GM12878 (cell line): ENCODE results near the gene GPR61. TPM values are rescaled to one million over a fixed set of nuclear protein-coding genes. Genes with fewer than 3 reads are reported as not detected.

Source experiments
- ATAC-seq: fragments of 200-7000 bp; cut with Tn5 transposase; 3 replicates; pipeline ENCODE4 v1.9.1; 2020; ENCODE audit warnings: mild to moderate bottlenecking, moderate library complexity
- BruUV-seq: library from RNA; stranded (reverse); fragments of 400-500 nt; replicated peaks from 2 replicates; lab custom pipeline; 2021; lab: Mats Ljungman, UMichigan
- CTCF ChIA-PET: fragments of 300-600 bp; sonication (Branson Sonifier 250); formaldehyde crosslinking; extraction: SDS; loops from one replicate; lab custom pipeline; 2021; ENCODE audit warnings: inconsistent platforms; lab: Yijun Ruan, JAX
- POLR2A ChIA-PET: fragments of 350-600 bp; formaldehyde crosslinking; extraction: SDS; loops from one replicate; lab custom pipeline; 2021; ENCODE audit warnings: inconsistent platforms; lab: Charles Lee
- RAD21 ChIA-PET: fragments of 300-600 bp; sonication (Branson Sonifier 250); formaldehyde crosslinking; loops from one replicate; lab custom pipeline; 2023; ENCODE audit warnings: antibody characterized with exemption; ENCODE audit not compliant: unreplicated experiment; lab: Charles Lee
- SMC1A ChIA-PET: fragments of 300-600 bp; sonication (Branson Sonifier 250); formaldehyde crosslinking; loops from one replicate; lab custom pipeline; 2023; ENCODE audit not compliant: unreplicated experiment, uncharacterized antibody; lab: Charles Lee
- DNase-seq: peaks from one replicate; pipeline ENCODE4 v3.0.0-alpha.2; 2011; ENCODE audit warnings: low read depth, low spot score
- FAIRE-seq: peaks from 3 replicates; lab custom pipeline; 2011; peaks lifted over from hg19 to GRCh38; lab: Jason Lieb, UNC
- H2AFZ ChIP-seq: 2 replicates; pipeline ENCODE4 v1.6.0; 2011; ENCODE audit warnings: low read depth, low read length, control low read depth; ENCODE audit not compliant: control insufficient read depth
- H3K27ac ChIP-seq: 2 replicates; pipeline ENCODE4 v1.5.1; 2011; ENCODE audit warnings: control low read depth; ENCODE audit not compliant: control insufficient read depth, insufficient read depth
- H3K27me3 ChIP-seq, 2 experiments: replicated peaks in 1 of 2; 2 replicates each; pipeline versions ENCODE4 v1.6.0 to v1.6.1; 2011; ENCODE audit warnings: low read length in 1 of 2; ENCODE audit not compliant: control insufficient read depth in 2 of 2, insufficient read depth in 2 of 2
- H3K36me3 ChIP-seq, 2 experiments: 2 replicates each; pipeline ENCODE4 v1.5.1; 2011; ENCODE audit warnings: low read length in 1 of 2; ENCODE audit not compliant: control insufficient read depth in 2 of 2, insufficient read depth in 2 of 2
- H3K4me1 ChIP-seq: 2 replicates; pipeline ENCODE4 v1.6.1; 2011; ENCODE audit warnings: mild to moderate bottlenecking, low read length, moderate library complexity, mixed read lengths; ENCODE audit not compliant: control insufficient read depth, insufficient read depth
- H3K4me2 ChIP-seq: 2 replicates; pipeline ENCODE4 v1.6.0; 2011; ENCODE audit warnings: control low read depth; ENCODE audit not compliant: control insufficient read depth, insufficient read depth
- H3K4me3 ChIP-seq: fragments of 200-600 bp; sonication (generic); 2 replicates; pipeline ENCODE4 v1.5.1; 2016
- H3K79me2 ChIP-seq: 2 replicates; pipeline ENCODE4 v1.6.0; 2011; ENCODE audit warnings: low read length; ENCODE audit not compliant: control insufficient read depth, insufficient read depth
- H3K9ac ChIP-seq: 2 replicates; pipeline ENCODE4 v1.8.0; 2011; ENCODE audit warnings: low read length, control low read depth, mixed read lengths; ENCODE audit not compliant: control insufficient read depth, insufficient read depth
- H3K9me3 ChIP-seq: replicated peaks from 3 replicates; pipeline ENCODE4 v1.5.1; 2011; ENCODE audit warnings: mild to moderate bottlenecking, low read length; ENCODE audit not compliant: control insufficient read depth, insufficient read depth
- H4K20me1 ChIP-seq: 2 replicates; pipeline ENCODE4 v1.6.0; 2011; ENCODE audit not compliant: control insufficient read depth, insufficient read depth
- EED ChIP-seq: sonication (generic); IDR thresholded peaks from 2 replicates; pipeline ENCODE4 v1.6.1; 2016; ENCODE audit warnings: antibody characterized with exemption, low read depth
- ESRRA ChIP-seq: IDR thresholded peaks from 2 replicates; pipeline ENCODE4 v1.6.1; 2012; ENCODE audit warnings: mild to moderate bottlenecking, low read length, improper control_type of control experiment
- IKZF1 ChIP-seq: fragments of 450-650 bp; conservative IDR thresholded peaks from 2 replicates; pipeline ENCODE4 v1.6.1; 2017; ENCODE audit warnings: antibody characterized with exemption, mild to moderate bottlenecking
- NFIC ChIP-seq: IDR thresholded peaks from 2 replicates; pipeline ENCODE4 v1.6.1; 2012; ENCODE audit warnings: low read depth, mild to moderate bottlenecking, inconsistent platforms, low read length, moderate library complexity
- POLR2AphosphoS5 ChIP-seq: IDR thresholded peaks from 2 replicates; pipeline ENCODE4 v1.6.1; 2011; ENCODE audit warnings: mild to moderate bottlenecking, low read length, inconsistent platforms
- WRNIP1 ChIP-seq: IDR thresholded peaks from 2 replicates; pipeline ENCODE4 v1.6.1; 2011; ENCODE audit warnings: low read depth, low read length, improper control_type of control experiment, borderline replicate concordance
- ZNF207 ChIP-seq: fragments of 450-650 bp; IDR thresholded peaks from 2 replicates; pipeline ENCODE4 v1.6.1; 2014; ENCODE audit warnings: antibody characterized with exemption, mild to moderate bottlenecking, borderline replicate concordance
- WGBS: methylation state at CpG from one replicate; pipeline ENCODE4 v1.1.6; 2016; ENCODE audit warnings: low lambda C conversion rate; ENCODE audit not compliant: insufficient replicate concordance, insufficient coverage; ENCODE audit errors: missing lambda C conversion rate; 5-methylcytosine and 5-hydroxymethylcytosine counted together
- in situ Hi-C: fragments of 300-500 bp; cut with MboI; formaldehyde crosslinking; loops from 9 replicates; pipeline ENCODE4 v1.14.3; 2018; ENCODE audit warnings: mixed read lengths
- intact Hi-C: fragments of 100-400 bp; cut with micrococcal nuclease; formaldehyde crosslinking; loops from one replicate; pipeline ENCODE4 v1.14.2; 2022; ENCODE audit not compliant: unreplicated experiment
- polyA plus RNA-seq, 11 experiments: library from polyadenylated mRNA; depleted of rRNA in 4 of 11; unstranded in 6 of 11; stranded (reverse) in 5 of 11; fragments of >200 nt; fragmentation: Nextera tagmentation in 4 of 11; fragmentation: Illumina TruSeq in 1 of 11; extraction: Ambion mirVana in 4 of 11; extraction: Trizol in 1 of 11; gene quantifications; 1 replicate in 1 of 11; 2 replicates in 10 of 11; pipeline versions ENCODE4 v1.2.1 to v1.2.3, GENCODE V29; 2011 to 2016; ENCODE audit warnings: inconsistent platforms in 2 of 11, missing spikeins in 2 of 11, low read depth in 1 of 11
- total RNA-seq, 4 experiments: library from RNA; depleted of rRNA in 3 of 4; stranded (reverse); fragments of >200 nt in 3 of 4; fragmentation: Illumina TruSeq in 1 of 4; extraction: Trizol in 1 of 4; gene quantifications; 2 replicates each; pipeline versions ENCODE4 v1.2.1 to v1.2.3, GENCODE V29; 2013 to 2021
- TF ChIP-seq, protein P1 (sequence below): fragments of 450-650 bp; IDR thresholded peaks from 2 replicates; pipeline ENCODE4 v1.6.1; 2018; ENCODE audit warnings: borderline replicate concordance, mild to moderate bottlenecking; ENCODE audit not compliant: partially characterized antibody
- TF ChIP-seq, protein P2 (sequence below): fragments of 450-650 bp; IDR thresholded peaks from 2 replicates; pipeline ENCODE4 v1.6.1; 2016; ENCODE audit warnings: mild to moderate bottlenecking, moderate library complexity, borderline replicate concordance

The GPR61 gene
- total and polyA plus RNA-seq, 10 of the 15 experiments (the other 5 are each of a cell fraction or from before 2014, with no cell fraction given), result 0.19 to 1.1 (median 0.35) TPM; not detected in 2

DNA sequence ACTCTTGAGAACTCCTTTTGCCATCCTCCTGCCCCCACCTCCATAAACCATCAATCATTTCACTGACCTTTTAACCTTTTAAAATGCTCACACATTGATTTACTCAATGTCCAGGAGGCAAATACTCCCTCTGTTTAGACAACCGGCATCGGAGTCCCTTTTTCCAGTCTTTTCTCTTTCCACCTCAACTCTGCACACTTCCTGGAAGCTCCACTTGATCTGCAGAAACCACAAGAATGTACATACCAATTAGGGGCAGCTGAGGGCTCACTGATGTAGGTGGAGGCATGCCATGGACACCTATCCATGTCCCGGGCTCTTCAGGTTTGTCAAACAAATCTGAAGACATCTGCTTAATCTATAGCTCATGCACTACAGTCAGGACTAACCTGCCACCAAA lies 24.8 kb upstream of the GPR61 start:
- no peaks in the 10 kb centered on the region for H3K79me2 ChIP-seq
- ChIA-PET POLR2A (interaction anchor here (0.6 to 2.4 kb wide), 4 partner anchors 12 to 1922 kb away, joined by 3 to 10 read pairs (median 4); partner anchors contain the start of gene GNAI3), CTCF (interaction anchor here (1.0 to 19.4 kb wide), 6 partner anchors 12 to 31 kb away, joined by 4 to 240 read pairs (median 8); partner anchors contain the start of gene CYB561D1), RAD21 (interaction anchor here (1.3 to 2.4 kb wide), 2 partner anchors 15 to 17 kb away, joined by 3 to 21 read pairs; no protein-coding TSS in a partner anchor), SMC1A (interaction anchor here (1.6 to 15.8 kb wide), 3 partner anchors 12 to 17 kb away, joined by 5 to 205 read pairs (median 9); no protein-coding TSS in a partner anchor)
- no peak overlapping the region for H3K27ac ChIP-seq
- H2AFZ ChIP-seq, result no peak overlapping the region
- FAIRE-seq (no peak), DNase-seq (no peak), ATAC-seq (no peak)
- TF ChIP-seq EED, result no peak
- no peak for TF ChIP-seq WRNIP1
- H4K20me1 ChIP-seq, result no peaks in the 10 kb centered on the region
- H3K27me3 ChIP-seq, result no peaks in the 10 kb centered on the region
- H3K4me3 ChIP-seq, result no peak overlapping the region
- intact Hi-C loops, result no loop called here
- H3K9ac ChIP-seq, result no peak overlapping the region
- BruUV-seq, result no TSS peak
- WGBS, result 65% methylated on average over 3 of the region's 3 CpGs
- no peaks in the 10 kb centered on the region for H3K9me3 ChIP-seq
- no peaks in the 10 kb centered on the region for H3K36me3 ChIP-seq
- H3K4me2 ChIP-seq, result no peak overlapping the region
- H3K4me1 ChIP-seq, result 0 out of 2 replicates have a peak, but pooled peaks cover 2% of the 10 kb centered on the region
- in situ Hi-C loops, result no loop called here

DNA sequence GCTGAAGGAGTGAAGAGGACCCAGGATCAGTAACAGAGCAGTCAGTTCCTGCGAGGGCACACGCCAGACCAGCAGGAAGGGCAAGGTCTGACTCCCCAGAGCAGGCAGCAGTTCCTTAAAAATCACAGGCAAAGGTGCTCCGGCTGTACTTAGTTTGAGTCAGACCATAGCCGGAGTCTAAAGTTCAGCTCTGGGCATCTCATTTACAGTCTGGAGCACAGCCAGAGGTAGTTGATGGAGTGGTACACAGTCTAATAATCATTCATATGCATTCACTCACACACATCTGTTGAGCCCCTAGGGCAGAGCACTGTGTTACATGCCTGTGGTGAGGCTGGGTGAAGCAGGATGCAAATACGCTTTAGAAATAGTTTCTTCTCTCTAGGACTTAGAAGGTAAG lies 22.8 kb upstream of the GPR61 start:
- no peaks in the 10 kb centered on the region for H3K4me1 ChIP-seq
- 59% methylated on average over 5 of the region's 5 CpGs for whole genome bisulfite sequencing
- SMC1A ChIA-PET, result interaction anchor here (1.1 to 15.8 kb wide), 2 partner anchors 10 to 11 kb away, joined by 3 to 205 read pairs; no protein-coding TSS in a partner anchor
- H3K9ac ChIP-seq, result no peak overlapping the region
- FAIRE-seq, result no peak
- no peaks in the 10 kb centered on the region for H4K20me1 ChIP-seq
- intact Hi-C loops, result no loop called here
- no peak for DNase-seq
- no TSS peak for BruUV-seq
- no peak for ATAC-seq
- POLR2A ChIA-PET, result interaction anchor here (0.7 to 1.0 kb wide), 2 partner anchors 12 to 18 kb away, joined by 3 to 4 read pairs; no protein-coding TSS in a partner anchor
- no peaks in the 10 kb centered on the region for H3K36me3 ChIP-seq
- CTCF ChIA-PET, result interaction anchor here (1.7 to 19.4 kb wide), 3 partner anchors 15 to 123 kb away, joined by 4 to 240 read pairs (median 50); partner anchors contain the start of gene CYB561D1
- H3K4me2 ChIP-seq, result no peak overlapping the region
- no peak overlapping the region for H3K27ac ChIP-seq
- no peak overlapping the region for H3K4me3 ChIP-seq
- H2AFZ ChIP-seq, result no peak overlapping the region
- H3K27me3 ChIP-seq, result no peaks in the 10 kb centered on the region; a peak in 2 of 4 replicates
- in situ Hi-C loops, result no loop called here
- no peaks in the 10 kb centered on the region for H3K9me3 ChIP-seq
- RAD21 ChIA-PET, result interaction anchor here (0.5 to 2.4 kb wide), 2 partner anchors 15 to 390 kb away, joined by 4 to 21 read pairs; no protein-coding TSS in a partner anchor
- no peaks in the 10 kb centered on the region for H3K79me2 ChIP-seq
- TF ChIP-seq, protein P1, sequence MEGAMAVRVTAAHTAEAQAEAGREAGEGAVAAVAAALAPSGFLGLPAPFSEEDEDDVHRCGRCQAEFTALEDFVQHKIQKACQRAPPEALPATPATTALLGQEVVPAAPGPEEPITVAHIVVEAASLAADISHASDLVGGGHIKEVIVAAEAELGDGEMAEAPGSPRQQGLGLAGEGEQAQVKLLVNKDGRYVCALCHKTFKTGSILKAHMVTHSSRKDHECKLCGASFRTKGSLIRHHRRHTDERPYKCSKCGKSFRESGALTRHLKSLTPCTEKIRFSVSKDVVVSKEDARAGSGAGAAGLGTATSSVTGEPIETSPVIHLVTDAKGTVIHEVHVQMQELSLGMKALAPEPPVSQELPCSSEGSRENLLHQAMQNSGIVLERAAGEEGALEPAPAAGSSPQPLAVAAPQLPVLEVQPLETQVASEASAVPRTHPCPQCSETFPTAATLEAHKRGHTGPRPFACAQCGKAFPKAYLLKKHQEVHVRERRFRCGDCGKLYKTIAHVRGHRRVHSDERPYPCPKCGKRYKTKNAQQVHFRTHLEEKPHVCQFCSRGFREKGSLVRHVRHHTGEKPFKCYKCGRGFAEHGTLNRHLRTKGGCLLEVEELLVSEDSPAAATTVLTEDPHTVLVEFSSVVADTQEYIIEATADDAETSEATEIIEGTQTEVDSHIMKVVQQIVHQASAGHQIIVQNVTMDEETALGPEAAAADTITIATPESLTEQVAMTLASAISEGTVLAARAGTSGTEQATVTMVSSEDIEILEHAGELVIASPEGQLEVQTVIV, result no peak
- TF ChIP-seq ZNF207 (no peak), POLR2AphosphoS5 (no peak), NFIC (no peak), IKZF1 (no peak), ESRRA (no peak)
- TF ChIP-seq, protein P2, sequence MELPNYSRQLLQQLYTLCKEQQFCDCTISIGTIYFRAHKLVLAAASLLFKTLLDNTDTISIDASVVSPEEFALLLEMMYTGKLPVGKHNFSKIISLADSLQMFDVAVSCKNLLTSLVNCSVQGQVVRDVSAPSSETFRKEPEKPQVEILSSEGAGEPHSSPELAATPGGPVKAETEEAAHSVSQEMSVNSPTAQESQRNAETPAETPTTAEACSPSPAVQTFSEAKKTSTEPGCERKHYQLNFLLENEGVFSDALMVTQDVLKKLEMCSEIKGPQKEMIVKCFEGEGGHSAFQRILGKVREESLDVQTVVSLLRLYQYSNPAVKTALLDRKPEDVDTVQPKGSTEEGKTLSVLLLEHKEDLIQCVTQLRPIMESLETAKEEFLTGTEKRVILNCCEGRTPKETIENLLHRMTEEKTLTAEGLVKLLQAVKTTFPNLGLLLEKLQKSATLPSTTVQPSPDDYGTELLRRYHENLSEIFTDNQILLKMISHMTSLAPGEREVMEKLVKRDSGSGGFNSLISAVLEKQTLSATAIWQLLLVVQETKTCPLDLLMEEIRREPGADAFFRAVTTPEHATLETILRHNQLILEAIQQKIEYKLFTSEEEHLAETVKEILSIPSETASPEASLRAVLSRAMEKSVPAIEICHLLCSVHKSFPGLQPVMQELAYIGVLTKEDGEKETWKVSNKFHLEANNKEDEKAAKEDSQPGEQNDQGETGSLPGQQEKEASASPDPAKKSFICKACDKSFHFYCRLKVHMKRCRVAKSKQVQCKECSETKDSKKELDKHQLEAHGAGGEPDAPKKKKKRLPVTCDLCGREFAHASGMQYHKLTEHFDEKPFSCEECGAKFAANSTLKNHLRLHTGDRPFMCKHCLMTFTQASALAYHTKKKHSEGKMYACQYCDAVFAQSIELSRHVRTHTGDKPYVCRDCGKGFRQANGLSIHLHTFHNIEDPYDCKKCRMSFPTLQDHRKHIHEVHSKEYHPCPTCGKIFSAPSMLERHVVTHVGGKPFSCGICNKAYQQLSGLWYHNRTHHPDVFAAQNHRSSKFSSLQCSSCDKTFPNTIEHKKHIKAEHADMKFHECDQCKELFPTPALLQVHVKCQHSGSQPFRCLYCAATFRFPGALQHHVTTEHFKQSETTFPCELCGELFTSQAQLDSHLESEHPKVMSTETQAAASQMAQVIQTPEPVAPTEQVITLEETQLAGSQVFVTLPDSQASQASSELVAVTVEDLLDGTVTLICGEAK, result no peak
